ENCODE measurements around the gene PPWD1.

- TF ChIP-seq CTCF (IDR thresholded peaks at IDR 0.05) = no peak
- no peak for TF ChIP-seq POLR2A (IDR thresholded peaks at IDR 0.05)
- TF ChIP-seq EP300 (IDR thresholded peaks at IDR 0.05) = no peak
These were observed 7.8 kb upstream of the PPWD1 start for GRCh38 chr5:65555287-65555686.
